ENCODE data around the gene CDC42EP4.
"Not testable (repeated sequence)": the region's sequence is repeated elsewhere in the genome, so short reads cannot be mapped to it uniquely, and the experiment has no call there.

The CDC42EP4 gene

DNA sequence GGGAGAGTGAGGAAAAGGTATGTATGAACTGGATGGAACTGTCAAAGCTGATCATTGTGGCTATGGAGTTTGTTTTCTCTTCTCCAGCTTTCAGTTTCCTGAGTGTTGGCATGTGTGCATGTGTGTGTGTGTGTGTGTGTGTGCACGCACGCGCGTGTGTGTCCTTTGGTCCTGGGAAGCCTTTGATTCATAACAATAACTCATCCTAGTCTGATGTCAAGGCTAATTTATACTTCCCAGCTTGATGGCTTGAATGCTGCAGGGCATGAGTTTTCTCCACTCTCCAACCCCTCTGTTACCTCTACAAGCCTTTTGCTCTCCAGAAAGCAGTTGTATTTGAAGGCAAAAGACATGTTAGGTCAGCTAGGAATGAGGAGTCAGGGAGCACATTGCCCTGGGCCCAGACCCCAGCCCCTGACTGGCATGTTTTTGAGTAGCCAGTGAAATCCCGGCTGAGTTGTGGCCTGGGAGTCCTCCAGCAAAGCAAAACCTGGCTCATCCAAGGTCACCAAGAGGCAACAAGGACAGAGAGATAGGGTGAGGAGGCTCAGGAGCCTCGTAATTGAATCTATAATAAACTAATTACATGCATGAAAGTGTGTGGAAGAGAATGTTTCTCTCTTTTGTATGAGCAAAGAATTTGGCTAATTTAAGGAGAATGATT is 8.9 kb upstream of the CDC42EP4 start:
- DNase-seq (ENCODE audit: low read depth in 1 of 2, low spot score in 1 of 2): no peak

GRCh38 chr17:73319766-73320165 is 8.0 kb upstream of the CDC42EP4 start:
- no peak for DNase-seq (ENCODE audit: low read depth in 1 of 2, low spot score in 1 of 2)

DNA sequence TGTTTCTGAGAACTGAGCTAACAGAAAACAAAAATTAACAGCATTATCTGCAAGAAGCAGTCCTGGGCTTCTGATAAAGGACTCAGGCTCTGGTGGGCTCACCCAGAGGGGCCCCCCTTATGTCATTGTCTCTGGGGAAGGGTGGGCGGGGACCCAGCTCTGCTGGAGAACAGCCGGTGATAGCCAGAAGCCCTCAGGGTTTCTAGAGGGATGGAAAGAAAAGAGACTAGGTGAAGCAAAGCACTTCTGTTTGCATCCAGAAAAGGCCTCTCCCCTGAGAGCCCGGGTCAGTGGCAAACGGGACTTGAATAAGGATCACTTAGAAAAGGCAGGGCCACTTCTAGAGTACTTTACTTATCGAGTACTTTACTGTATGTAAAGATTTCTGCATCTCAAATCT is 7.0 kb upstream of the CDC42EP4 start:
- DNase-seq (ENCODE audit: low read depth in 1 of 2, low spot score in 1 of 2): no peak

DNA sequence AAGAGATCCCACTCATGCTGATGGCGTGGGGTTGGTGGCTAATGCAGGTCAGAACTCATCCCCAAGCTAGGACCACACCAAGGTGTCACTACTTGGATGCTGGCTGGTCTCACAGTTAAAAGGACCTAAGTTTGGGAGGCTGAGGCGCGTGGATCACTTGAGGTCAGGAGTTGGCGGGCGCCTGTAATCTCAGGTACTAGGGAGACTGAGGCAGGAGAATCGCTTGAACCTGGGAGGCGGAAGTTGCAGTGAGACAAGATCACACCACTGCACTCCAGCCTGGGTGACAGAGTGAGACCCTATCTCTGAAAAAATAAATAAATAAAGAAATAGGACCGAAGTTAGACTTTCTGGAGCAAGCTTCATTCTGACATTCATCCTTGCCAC is 6.6 kb upstream of the CDC42EP4 start:
- no peak for DNase-seq (ENCODE audit: low read depth in 1 of 2, low spot score in 1 of 2)

DNA sequence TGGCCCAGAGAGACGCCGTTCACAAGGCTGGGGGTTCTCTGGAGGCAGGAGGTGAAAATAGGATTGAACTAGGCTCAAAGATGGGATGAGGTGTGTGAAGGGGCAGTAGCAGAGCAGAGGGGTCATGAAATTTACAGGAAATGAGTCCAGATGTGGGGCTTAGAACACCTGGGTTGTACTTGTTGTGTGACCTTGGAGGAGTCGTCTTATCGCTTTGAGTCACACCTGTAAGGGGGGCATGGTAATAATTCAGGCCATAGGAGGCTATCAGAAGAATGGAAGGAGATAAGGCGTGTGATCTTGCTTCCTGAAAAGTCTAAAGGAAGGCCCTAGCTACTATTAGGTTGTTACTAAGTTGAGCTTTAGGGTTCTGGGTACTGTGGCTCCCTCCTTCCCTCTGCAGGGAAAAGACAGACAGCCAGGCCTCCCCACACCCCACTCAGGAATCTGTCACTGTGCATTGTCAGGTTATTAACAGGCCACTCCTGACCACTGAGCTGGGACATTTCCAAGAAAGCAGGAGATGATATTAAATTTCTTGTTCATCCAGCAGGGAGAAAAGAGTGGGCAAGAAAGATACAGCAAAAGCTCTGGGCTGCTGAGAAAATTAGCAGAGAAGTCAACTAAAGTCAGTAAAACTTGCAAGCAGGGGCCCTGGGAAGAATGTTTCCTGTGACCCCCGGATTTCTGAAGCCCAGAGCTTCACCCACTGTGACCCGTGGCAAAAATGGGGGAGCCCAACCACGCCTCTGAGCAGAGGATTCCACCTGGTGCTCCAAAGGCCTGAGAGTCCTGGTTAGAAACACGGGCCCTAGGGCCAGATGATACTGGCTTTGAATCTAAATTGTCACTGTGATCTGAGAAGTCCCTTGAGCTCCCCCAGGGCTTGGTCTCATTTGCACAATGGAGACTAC is 6.0 kb upstream of the CDC42EP4 start:
- DNase-seq (ENCODE audit: low read depth in 1 of 2, low spot score in 1 of 2): no peak

- no peak for DNase-seq (ENCODE audit: low read depth in 1 of 2, low spot score in 1 of 2)
Measured at GRCh38 chr17:73316919-73317505, 5.2 kb upstream of the CDC42EP4 start.

- no peak for DNase-seq (ENCODE audit: low read depth in 1 of 2, low spot score in 1 of 2)
Measured at GRCh38 chr17:73315471-73315870, 3.7 kb upstream of the CDC42EP4 start.

- DNase-seq (ENCODE audit: low read depth in 1 of 2, low spot score in 1 of 2): no peak
Measured at GRCh38 chr17:73313526-73314127, 1.8 kb upstream of the CDC42EP4 start.

GRCh38 chr17:73312887-73313286 is 1.1 kb upstream of the CDC42EP4 start:
- not testable (repeated sequence) for DNase-seq (ENCODE audit: low read depth in 1 of 2, low spot score in 1 of 2)

- DNase-seq (ENCODE audit: low read depth in 1 of 2, low spot score in 1 of 2): peak in 1 of 2 donors; percentile 8
Measured at GRCh38 chr17:73311428-73311780, 397 bp downstream of the CDC42EP4 start.

DNA sequence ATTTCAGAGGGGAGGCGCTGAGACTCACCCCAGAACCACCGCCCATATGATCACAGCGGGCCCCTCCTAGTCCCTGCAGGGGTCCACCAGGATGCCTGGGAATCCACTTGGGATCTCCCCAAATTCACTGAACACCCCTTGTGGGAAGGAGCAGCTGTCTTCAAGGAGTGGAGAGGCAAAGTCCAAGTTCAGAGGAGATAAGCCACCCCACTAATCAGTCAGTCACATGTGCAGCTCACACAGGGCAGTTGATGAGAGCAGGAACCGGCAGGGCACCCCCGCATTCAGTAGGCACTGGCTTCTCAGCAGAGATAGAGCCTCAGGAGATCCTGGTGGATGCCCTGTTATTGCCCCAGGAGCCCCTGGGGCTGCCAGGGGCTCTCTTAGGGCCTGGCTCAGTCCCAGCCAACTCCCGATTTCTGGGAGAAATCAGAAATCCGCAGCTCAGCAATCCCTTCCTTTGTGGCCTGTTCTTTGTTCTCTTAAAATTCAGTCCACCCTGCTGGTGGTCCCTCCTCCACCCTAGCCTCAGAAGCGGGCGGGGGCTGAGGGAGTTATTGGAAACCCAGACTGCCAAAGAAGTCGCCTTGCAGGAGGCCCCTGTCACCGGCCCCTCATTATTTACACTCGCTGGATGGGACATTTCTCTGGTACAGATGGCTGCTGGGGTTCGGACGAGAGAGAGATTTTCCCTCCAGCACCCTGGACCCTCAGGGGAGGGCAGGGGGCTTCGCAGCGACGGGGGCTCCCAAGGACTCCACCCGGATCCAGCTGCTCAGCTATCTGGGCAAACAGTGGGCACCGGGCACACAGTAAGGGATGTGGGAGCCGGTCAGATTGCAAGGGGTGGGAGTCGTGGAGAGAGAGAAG is 1.8 kb downstream of the CDC42EP4 start:
- no peak for DNase-seq (ENCODE audit: low read depth in 1 of 2, low spot score in 1 of 2)

DNA sequence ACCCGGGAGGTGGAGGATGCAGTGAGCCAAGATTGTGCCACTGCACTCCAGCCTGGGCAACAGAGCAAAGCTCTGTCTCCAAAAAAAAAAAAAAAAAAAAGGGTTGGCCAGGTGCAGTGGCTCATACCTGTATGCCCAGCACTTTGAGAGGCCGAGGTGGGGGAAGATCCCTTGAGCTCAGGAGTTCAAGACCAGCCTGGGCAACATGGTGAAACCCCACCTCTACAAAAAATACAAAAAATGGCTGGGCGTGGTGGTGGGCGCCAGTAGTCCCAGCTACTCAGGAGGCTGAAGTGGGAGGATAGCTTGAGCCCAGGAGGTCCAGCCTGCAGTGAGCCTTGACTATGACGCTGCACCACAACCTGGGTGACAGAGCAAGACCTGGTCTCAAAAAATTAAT is 2.8 kb downstream of the CDC42EP4 start:
- not testable (repeated sequence) for DNase-seq (ENCODE audit: low read depth in 1 of 2, low spot score in 1 of 2)

- no peak for DNase-seq (ENCODE audit: low read depth in 1 of 2, low spot score in 1 of 2)
Measured at GRCh38 chr17:73308017-73308823, 3.6 kb downstream of the CDC42EP4 start.

DNA sequence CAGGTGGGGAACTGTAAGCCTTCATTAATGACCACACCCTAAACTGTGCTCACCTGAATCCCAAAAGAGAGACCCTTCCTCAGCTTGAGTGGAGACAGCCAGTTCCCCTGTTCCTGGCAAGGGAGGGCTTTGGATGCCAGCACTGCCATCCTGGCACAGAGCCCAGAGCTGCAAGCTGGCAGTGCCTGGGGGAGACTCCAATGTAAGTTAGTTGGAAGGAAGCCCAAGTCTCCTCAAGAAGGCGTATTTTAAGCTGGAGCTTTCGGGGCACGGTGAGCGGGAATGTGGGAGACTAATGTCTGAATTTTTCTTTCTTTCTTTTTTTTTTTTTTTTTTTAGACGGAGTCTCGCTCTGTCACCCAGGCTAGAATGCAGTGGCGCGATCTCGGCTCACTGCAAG is 4.7 kb downstream of the CDC42EP4 start:
- DNase-seq (ENCODE audit: low read depth in 1 of 2, low spot score in 1 of 2): no peak

- no peak for DNase-seq (ENCODE audit: low read depth in 1 of 2, low spot score in 1 of 2)
Measured at GRCh38 chr17:73305845-73306836, 5.7 kb downstream of the CDC42EP4 start.

GRCh38 chr17:73304971-73305812 is 6.6 kb downstream of the CDC42EP4 start:
- DNase-seq (ENCODE audit: low read depth in 1 of 2, low spot score in 1 of 2): no peak

DNA sequence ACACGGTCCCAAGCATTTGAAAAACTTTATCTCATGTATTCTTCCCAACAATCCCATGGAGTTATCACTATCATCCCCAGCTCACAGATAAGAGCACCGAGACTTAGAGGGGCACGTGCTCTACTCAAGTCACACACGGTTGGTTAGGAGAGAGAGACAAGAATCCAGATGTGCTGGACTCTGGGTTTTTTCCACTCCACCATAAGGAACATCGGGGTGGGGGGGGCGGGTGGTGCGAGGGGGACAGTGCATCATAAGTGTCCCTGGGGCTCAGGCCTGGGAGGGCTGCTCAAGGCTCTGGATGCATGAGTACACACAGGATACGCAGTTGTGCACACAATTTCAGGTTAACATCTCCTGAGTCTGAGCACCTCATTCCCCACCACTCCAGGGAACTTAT is 7.4 kb downstream of the CDC42EP4 start:
- DNase-seq (ENCODE audit: low read depth in 1 of 2, low spot score in 1 of 2): no peak

DNA sequence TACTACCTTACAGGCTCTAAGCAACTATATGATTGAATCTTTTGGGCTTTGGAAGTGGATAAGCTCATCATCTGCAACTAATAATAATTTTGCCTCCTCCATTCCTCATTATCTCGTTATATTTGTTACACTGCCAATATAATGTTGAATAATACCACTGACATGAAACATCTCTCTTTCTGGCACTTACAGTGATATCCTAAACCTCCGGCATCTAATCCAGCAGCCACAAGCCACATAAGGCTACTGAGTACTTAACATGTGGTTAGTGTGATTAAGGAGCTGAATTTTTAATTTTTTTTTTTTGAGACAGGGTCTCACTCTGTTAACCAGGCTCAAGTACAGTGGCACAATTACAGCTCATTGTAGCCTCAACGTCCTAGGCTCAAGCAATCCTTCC is 9.6 kb downstream of the CDC42EP4 start:
- DNase-seq (ENCODE audit: low read depth in 1 of 2, low spot score in 1 of 2): no peak

Data from stimulated activated CD4-positive, alpha-beta T cell treated with anti-CD3 and anti-CD28 coated beads, Interleukin-15, amount 100 ng/mL, for 1 hour (primary cell).